Measurements from ENCODE around the gene TOMM7.
"Not testable (repeated sequence)": the region's sequence is repeated elsewhere in the genome, so short reads cannot be mapped to it uniquely, and the experiment has no call there.

The TOMM7 gene

DNA sequence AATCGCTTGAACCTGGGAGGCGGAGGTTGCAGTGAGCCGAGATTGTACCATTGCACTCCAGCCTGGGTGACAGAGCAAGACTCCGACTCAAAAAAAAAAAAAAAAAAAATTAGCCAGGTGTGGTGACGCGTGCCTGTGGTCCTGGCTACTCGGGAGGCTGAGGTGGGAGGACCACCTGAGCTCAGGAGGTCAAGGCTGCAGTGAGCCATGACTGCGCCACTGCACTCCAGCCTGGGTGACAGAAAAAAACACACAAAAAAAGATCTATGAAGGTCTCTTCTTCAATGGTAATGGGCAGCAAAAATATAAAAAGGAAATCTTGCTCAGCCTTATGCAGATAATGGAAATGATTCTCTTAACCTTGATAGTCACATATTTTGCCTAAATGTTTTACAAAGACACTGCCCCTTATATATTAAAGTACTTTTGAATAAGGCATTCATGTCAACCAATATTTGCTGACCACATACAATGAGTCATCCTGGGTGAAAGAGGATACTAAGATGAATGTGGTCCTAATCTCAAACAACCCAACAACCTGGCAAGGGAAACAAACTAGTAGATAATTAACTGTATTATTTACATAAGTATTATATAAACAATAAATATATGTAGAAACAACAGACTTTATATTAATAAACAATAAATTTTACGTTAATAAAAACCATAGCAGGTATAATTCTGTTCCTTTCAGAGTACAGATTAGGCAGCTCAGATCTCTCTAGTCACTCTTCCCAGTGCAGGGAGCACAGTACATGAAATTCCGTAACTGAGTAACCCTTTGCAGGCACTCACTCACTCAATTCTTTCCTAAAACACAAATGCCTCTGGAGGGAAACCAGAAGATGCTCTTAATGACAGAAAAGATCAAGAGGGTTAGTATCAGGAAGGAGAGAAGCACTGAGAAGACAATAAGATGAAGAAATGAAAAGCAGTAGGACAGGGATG lies 8.1 kb downstream of the TOMM7 start:
- DNase-seq: peak; percentile 33

DNA sequence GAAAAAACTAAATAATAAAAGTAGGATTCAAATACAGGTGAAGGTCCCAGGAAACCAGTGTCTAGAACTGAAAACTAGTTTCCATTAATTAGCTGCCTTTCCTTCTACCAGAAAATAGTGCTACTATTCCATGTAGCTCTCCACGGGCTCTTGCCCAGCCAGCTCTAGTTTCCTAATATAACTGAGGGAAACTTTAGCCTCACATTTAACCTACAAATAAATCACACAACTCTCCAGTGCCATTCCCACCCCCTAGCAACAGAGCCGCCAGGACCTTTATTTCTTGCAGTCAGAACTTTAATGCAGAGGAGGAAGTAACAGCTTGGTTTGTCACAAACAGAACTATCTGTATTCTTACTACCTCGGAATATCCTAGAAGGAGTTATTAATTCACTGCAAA lies 10.3 kb downstream of the TOMM7 start:
- no peak for DNase-seq

DNA sequence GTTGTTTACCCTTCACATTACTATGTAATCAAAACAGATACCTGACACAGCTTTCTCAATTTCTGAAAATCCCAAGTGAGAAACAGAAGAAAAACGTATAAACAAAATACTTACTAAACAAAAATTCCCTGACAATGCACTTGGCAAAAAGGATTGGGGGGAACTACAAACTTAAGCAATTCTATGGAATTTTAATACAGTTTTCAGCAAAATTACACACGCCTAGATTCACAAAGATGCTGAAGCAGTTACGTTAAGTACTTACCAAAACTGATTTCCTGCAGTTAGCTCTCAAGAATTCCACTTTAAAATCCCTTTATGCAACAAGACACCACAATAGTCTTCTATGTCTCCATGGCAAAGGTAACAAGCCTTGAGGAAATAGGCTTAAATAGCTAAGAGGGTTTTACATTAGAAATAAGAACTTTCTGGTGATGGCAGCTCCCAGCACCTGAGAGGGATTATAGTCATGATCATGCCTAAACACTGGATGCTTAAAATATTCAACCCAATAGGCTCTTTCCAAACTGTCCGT lies 10.8 kb downstream of the TOMM7 start:
- no peak for DNase-seq

DNA sequence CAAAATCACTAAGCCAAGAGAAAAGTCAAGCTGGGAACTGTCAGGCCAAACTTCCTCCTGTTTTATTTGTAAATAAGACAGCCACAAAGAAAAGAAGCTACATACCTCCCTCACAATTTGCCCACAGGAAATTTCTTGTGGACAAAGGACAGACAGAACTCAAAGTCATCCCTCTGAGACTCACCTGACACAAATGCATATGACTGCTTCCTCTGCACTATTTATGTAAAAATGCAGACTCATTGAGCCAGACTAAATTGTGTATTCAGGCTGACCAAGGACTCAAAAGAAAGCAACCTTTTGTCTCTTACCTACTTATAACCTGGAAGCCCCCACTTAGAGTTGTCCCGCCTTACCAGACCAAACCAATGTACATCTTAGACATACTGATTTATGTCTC lies 11.8 kb downstream of the TOMM7 start:
- DNase-seq: no peak

DNA sequence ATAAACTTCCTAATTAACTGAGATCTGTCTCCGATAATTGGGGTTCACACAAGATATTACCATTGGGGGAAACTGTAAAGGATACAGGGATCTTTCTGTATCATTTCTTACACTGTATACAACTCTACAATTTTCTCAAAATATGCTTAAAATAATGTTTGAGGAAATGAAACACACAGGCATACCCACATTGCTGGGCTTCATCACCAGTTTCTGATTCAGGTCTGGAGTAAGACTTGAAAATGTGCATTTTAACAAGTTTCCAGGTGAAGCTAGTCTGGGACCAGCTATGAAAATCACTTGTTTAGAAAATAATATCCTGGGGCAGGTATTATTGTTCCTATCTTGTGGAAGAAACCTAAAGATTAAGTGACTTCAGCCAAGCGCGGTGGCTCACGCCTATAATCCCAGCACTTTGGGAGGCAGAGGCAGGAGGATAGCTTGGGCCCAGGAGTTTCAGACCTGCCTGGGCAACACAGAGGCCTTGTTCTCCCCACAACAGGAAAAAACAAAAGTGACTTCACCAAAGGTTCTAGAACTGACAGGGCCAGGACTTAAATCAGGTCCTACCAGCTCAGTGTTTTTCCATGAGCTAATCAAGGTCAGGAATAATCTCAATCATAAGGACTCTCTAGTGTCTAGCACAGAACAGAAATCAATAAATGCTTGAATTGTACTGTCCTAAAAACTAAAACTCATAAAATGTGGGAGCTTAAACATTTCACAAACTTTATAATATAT lies 12.6 kb downstream of the TOMM7 start:
- no peak for DNase-seq

DNA sequence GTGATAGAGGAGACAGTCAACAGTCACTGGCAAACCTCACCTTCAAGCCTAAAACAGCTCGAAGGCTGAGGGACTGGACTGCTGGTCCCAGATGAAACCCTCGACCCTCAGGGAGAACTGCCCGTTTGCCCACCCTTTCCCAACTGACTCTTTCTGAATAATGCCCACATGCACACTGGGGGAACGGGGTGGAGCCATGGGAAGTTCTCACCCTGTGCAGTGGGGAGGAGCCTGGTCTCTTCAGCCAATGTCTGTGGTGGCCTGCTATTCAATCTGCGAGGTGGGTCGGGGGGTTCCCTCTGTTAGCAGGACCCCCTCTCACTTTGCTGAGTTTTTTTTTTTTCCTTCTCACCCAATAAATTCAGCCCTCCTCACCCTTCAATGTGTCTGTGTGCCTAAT lies 14.5 kb downstream of the TOMM7 start:
- no peak for DNase-seq

DNA sequence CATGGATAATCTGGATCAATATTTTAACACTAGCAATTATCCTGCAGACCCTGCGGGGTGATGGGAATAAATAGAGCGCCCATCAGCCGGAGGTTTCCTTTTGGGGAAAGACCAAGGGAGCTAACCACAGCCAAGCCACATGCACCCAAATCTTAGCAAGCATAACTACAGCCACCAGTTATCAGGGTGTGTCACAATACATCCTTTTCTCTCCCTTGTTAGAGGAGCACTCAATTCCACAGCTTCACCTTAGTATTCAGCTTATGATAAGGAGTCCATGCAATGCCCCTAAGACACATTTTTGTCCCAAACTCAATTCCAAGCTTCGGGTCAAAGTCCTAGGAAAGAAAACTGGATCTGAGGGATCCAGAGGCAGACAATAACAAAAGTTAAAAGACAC lies 15.9 kb downstream of the TOMM7 start:
- DNase-seq: no peak

DNA sequence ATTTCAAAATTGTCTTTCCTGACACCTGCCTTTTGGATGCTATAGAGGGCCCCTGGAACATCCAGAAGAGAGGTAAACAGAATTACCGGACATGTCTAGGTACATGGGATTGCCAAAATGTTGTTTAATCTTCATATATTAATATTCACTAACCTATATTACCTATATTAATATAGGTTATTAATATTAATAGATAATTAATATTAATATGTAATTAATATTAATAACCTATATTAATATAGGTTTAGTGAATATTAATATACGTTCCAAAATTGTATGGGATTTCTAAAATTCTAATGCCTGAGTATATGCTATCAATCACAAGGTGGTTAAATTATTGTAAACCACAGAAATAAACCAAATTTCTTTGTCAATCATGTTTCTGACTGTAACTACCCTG lies 17.4 kb downstream of the TOMM7 start:
- no peak for DNase-seq

DNA sequence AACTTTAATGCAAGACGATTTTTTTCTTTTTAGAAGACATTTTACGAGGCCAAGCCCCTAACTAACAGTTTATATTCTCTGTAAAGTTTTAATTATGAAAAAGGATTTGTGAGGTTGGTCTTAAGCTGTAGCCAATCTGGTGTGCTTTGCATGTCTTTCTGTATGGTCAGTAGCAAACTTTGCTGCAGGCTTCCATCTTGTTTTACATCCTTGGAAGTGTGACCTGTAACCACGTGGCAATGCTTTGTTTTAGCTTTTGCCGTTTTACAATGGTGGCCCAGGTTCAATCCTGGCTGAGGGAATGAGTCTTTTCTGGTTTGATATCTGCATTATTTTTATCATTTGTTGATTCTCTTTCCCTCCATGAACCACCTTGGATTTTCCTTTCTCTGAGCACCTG lies 19.8 kb downstream of the TOMM7 start:
- peak; percentile 6 for DNase-seq

DNA sequence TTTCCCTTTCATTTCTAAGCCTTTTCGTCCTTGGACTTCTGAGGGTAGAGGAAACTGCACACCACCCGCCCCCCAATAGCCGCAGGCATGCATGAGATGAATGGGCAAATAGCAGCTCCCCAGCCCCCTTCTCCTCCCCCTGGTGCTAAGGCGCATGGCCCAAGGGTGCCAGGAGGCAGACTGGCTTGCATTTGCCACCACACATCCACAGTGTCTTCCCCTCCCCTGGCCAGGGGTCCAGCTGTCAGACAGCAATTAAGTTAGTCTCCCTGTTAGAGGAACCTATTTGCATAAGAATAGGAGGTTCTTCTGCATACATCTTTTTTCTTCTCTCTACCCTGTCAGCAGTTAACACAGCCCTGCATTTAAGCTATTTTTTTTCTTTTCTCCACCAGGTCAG lies 20.2 kb downstream of the TOMM7 start:
- DNase-seq: peak; percentile 78

DNA sequence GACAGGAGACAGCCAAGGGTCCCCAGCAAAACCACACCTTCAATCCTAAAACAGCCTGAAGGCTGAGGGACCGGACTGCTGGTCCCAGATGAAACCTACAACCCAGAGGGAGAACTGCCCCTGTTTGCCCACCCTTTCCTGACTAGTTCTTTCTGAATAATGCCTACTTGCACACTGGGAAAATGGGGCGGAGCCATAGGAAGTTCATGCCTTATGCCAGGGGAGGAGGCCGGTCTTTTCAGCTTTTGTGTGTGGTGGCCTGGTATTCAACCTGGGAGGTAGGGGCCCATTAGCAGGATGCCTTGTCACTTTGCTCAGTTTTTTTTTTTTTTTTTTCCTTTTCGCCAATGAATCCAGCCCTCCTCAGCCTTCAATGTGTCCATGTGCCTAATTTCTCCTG lies 20.7 kb downstream of the TOMM7 start:
- peak; percentile 48 for DNase-seq

DNA sequence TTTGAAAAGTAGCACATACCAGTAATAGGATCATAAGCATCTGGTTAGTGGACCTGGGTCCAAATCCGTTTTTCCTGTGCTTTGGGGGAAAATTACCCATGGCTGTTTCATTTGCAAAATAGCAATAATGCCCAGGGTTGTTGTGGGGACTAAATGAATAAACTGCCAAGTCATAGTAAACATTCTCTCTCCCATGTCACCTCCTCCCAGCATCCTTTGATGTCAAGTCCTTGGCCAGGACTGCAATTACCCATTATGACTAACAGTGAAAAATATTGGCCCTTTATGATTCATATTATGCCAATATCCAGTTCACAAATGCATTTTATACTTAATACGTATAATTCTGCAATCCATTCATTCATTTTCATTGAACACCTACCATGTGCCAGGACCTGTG lies 23.0 kb downstream of the TOMM7 start:
- DNase-seq: no peak

DNA sequence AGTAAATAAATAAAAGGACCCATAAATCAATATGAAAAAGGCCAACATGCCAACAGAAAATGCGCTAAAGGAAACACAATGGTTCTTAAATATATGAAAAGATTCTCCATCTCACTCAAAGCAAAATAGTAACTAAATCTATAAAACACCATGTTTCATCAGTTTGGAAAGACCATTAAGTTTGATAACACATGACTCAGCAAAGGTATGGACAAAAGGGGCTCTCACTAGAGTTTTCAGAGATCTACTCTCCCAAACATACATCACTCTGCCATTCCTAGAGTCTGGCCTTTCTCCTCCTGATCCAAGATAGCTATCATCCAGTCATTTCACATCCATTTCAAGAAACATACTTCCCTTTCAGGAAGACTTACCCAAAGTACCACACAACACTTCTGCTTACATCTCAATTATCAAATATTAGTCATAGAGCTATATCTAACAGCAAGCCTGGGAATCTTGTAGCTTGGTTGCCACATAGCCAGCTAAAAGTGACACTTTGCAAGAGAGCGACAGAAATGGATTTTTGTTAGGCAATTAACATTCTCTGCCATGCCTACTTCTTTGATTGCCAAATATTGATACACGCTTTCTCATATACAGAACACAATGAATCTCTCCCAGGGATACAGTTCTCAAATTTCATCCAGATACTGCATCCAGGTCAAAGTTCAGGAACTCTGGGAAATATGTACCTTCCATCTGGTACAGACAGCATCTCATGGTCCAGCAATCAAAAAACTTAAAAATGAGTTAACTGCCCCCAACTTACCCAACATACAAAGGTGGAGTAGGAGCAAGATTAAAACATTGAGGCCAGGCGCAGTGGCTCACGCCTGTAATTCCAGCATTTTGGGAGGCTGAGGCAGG lies 28.8 kb downstream of the TOMM7 start:
- DNase-seq: no peak

DNA sequence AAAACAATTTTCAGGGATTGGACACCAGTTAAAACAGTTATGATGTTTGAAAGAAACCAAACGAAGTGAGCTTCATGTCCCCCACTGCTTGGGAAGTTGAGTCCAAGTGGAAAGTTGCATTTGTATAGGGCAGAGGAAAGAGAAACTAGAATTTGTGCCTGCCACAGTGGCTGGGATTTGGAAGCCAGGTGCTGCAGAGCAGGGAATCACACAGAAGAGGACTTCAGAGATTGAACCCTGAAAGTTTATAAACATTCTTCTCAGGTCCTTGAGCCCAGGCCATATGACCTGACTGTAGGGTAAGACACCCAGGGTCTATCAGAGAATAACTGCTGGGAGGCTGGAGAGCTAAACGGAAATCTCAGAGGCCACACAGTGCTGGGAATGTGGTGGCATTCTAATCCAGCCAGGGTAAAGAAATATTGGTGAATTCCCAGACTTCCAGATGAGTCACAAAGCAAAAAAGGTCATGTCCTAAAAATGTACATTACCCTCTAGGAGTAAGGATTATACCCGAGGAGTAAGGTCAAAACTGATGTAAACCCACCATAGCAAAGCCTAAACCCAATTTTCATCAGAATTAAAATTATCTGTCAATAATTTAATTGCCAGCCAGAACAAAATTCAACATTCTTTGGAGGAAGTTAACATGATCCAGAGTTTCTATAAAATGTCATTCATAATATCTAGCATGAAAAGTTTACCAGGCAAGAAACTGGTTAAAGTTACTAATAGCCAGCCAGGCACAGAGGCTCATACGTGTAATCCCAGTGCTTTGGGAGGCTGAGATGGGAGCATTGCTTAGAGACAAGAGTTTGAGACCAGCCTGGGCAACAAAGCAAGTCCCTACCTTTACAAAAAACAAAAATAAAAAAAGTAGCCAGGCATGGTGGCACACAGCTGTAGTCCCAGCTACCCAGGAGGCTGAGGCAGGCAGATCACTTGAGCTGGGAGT lies 31.2 kb downstream of the TOMM7 start:
- no peak for DNase-seq

DNA sequence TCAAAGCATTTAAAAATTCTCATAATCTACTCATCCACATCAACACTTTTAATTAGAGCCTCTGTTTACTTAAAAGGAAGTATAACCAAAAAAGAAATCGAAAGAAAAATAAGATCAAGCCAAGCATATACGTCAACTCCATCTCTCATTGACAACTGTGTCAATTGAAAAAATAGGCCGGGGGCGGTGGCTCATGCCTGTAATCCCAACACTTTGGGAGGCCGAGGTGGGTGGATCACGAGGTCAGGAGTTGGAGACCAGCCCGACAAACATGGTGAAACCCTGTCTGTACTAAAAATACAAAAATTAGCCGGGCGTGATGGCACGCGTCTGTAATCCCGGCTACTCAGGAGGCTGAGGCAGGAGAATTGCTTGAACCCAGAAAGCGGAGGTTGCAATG lies 32.0 kb downstream of the TOMM7 start:
- not testable (repeated sequence) for DNase-seq

DNA sequence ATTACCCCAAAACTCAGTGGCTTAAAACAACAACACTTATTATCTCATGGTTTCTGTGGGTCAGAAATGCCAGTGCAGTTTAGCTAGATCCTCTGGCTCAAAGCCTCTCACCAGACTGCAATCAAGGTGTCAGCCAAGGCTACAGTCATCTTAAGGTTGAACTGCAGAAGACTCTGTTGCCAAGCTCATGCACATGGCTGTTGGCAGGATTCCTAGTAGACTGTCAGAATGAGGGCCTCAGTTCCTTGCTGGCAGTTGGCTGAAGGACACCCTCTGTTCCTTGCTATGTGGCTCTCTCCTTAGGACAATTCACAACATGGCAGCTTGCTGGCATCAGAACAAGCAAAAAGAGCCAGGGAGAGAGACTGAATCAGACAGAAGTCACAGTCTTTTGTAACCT lies 34.7 kb downstream of the TOMM7 start:
- no peak for DNase-seq

DNA sequence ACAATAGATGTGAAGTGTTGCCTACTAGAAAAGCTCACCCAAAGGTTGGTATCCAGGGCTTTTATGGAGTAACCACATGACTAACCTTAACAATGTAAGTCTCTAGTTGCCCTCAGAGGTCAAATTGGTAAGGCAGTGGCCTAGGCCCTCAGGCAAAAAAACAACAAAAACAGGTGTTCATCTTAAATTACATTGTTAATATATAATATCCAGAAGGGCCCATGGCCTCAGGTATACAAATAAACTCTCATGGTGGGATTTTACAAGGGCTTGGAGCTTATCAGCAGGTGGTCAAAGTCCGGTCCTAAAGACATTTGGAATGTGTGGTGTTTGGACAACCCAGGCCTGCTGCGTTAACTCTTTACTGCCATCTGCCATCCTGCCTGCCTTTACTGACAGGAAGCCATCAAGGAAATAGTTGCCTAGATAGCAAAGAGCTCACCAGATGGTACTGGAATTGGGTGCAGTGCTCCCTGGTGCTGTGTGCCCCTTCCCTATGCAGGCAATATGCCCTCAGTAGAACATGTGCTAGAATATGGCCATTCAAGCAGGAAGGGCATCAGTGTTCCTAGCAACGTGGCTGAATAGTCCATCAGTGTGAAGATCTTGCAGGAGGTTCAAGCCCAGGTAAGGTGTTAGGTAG lies 36.2 kb downstream of the TOMM7 start:
- DNase-seq: peak; percentile 93

DNA sequence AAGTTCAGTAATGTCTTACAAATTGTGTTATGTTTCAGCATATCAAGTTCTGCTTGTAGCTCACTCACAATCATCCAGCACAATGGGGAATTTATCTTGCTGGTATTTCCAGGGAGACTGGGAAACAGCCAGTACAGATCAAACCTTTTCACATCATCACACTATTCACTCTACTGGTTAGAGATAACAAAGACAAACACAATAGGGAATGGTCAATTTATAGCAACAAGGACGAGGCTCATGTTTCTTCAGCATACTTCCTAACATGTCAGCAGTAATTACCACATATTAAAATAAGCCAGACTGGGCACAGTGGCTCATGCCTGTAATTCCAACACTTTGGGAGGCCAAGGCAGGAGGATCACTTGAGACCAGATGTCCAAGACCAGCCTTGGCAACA lies 38.3 kb downstream of the TOMM7 start:
- peak; percentile 11 for DNase-seq

DNA sequence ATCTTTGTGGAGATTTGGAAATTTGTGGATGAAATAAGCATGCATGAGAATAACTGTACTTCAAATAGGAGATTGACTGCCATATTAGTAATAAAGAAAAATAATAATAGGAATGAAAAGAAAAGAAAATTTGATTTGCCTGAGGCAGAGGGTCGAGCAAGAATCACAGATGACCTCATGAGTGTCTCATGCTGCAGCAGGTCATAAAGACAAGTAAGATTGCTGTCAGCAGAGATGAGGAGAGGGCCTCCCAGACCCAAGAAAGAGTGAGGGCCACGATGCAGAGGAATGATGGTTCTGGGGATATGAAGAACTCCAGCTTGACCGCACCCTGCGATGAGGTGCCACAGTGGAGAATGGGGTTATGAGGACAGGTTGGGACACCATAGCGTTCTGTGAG lies 39.2 kb downstream of the TOMM7 start:
- peak; percentile 23 for DNase-seq

DNA sequence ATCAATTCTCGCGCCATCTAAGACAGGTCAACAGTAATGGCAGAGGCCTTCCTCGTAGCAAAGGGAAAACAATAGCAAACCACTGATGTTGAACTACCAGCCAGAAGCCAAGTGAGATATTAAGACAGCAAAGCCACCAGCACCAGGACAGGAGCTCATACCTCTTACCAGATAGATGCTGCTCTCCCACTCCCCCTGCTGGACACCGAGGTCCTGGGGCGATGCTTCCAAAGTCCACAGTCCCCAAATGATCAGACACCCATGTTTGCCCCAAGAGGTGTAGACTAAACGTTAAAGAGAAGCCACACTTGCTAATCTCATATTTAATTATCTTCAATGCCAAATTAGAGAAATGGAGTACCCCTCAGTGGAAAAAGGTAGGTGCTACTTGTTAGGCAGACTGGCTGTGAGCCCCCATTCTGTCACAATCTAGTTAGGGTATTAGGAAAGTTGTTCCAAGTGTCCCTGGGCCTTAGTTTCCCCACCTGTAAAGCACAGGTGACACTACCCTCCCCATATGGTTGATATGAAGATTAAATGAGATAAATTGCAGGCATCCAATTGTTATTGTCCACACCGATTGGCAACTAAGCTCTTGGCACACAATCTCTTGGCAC lies 39.9 kb downstream of the TOMM7 start:
- peak; percentile 69 for DNase-seq

DNA sequence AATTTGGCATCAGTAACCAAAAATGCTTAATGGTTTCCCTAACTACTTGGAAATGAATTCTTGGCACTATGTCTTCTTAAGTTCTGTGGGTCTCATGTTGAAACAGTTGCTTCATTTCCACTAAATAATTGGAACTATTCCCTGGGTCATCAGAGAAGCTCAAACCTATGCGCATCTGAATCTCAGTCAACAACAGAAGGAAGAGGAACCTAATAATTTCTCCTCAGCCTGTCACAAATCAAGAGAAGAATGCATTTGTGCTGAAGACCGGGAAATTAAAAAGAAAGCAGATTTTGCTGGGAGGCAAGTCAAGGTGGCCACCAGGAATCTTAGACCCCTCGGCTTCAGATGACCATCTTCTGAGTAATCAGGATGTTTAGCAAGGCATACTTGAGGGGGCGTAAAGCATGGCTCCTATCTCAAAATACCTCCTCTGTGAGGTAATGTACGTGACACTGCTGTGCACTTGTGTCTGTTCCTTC lies 41.4 kb downstream of the TOMM7 start:
- DNase-seq: no peak
